Activated T-cell treated with anti-CD3 and anti-CD28 coated beads, Interleukin-2, amount 50 U/mL, for 24 hours (primary cell): ENCODE data around the gene NPC1.
"Not testable (repeated sequence)": the region's sequence is repeated elsewhere in the genome, so short reads cannot be mapped to it uniquely, and the experiment has no call there.

ENCODE experiments used
- DNase-seq: peaks from one replicate; pipeline ENCODE4 v3.0.0-alpha.2; 2020
- H3K27ac Mint-ChIP-seq: 2 replicates; pipeline ENCODE4 v1.8.0; 2020; ENCODE audit warnings: mild to moderate bottlenecking, mixed read lengths
- H3K27me3 Mint-ChIP-seq: 2 replicates; pipeline ENCODE4 v1.8.0; 2020; ENCODE audit warnings: mixed read lengths
- H3K36me3 Mint-ChIP-seq: 2 replicates; pipeline ENCODE4 v1.8.0; 2020; ENCODE audit warnings: low read depth, mixed read lengths
- H3K4me1 Mint-ChIP-seq: 2 replicates; pipeline ENCODE4 v1.8.0; 2020; ENCODE audit warnings: low read depth, mixed read lengths
- H3K4me3 Mint-ChIP-seq: 2 replicates; pipeline ENCODE4 v1.8.0; 2020; ENCODE audit warnings: mild to moderate bottlenecking, moderate library complexity, mixed read lengths
- H3K9me3 Mint-ChIP-seq: 2 replicates; pipeline ENCODE4 v1.8.0; 2020; ENCODE audit warnings: mixed read lengths

Gene NPC1

GRCh38 chr18:23495723-23496440 is 90.4 kb downstream of the NPC1 start:
- no peak for DNase-seq
- no peak overlapping the region for H3K4me3 Mint-ChIP-seq
- no peaks in the 10 kb centered on the region for H3K36me3 Mint-ChIP-seq
- no peaks in the 10 kb centered on the region for H3K27me3 Mint-ChIP-seq
- no peaks in the 10 kb centered on the region for H3K9me3 Mint-ChIP-seq
- H3K4me1 Mint-ChIP-seq = peaks cover 13% of the 10 kb centered on the region
- no peak overlapping the region for H3K27ac Mint-ChIP-seq

GRCh38 chr18:23494992-23495391 is 91.3 kb downstream of the NPC1 start:
- DNase-seq = no peak
- Mint-ChIP-seq H3K4me3 (no peak overlapping the region), H3K4me1 (peaks cover 13% of the 10 kb centered on the region), H3K9me3 (no peaks in the 10 kb centered on the region), H3K27ac (no peak overlapping the region), H3K36me3 (no peaks in the 10 kb centered on the region), H3K27me3 (no peaks in the 10 kb centered on the region)

GRCh38 chr18:23493654-23494053 is 92.7 kb downstream of the NPC1 start:
- Mint-ChIP-seq H3K4me1 (peaks cover 8% of the 10 kb centered on the region), H3K27me3 (no peaks in the 10 kb centered on the region), H3K36me3 (no peaks in the 10 kb centered on the region), H3K9me3 (no peaks in the 10 kb centered on the region), H3K4me3 (no peak overlapping the region), H3K27ac (no peak overlapping the region)
- DNase-seq = no peak

GRCh38 chr18:23489586-23489985 is 96.7 kb downstream of the NPC1 start:
- DNase-seq, H3K36me3 Mint-ChIP-seq, H3K4me3 Mint-ChIP-seq, H3K27me3 Mint-ChIP-seq, H3K9me3 Mint-ChIP-seq, H3K27ac Mint-ChIP-seq: not testable (repeated sequence)
- peaks cover 18% of the 10 kb centered on the region for H3K4me1 Mint-ChIP-seq

- H3K27ac Mint-ChIP-seq = peak overlapping the region; percentile 89
- no peaks in the 10 kb centered on the region for H3K9me3 Mint-ChIP-seq
- DNase-seq = peak; percentile 60
- H3K36me3 Mint-ChIP-seq = peaks cover 5% of the 10 kb centered on the region
- H3K4me1 Mint-ChIP-seq = peaks cover 19% of the 10 kb centered on the region
- no peaks in the 10 kb centered on the region for H3K27me3 Mint-ChIP-seq
- peak overlapping the region; percentile 41 for H3K4me3 Mint-ChIP-seq
Measured at GRCh38 chr18:23487738-23488570, 98.4 kb downstream of the NPC1 start.

GRCh38 chr18:23485386-23485785 is 100.9 kb downstream of the NPC1 start:
- H3K27ac Mint-ChIP-seq = no peak overlapping the region
- H3K27me3 Mint-ChIP-seq = no peaks in the 10 kb centered on the region
- H3K4me1 Mint-ChIP-seq = peaks cover 19% of the 10 kb centered on the region
- H3K4me3 Mint-ChIP-seq = no peak overlapping the region
- H3K36me3 Mint-ChIP-seq = peaks cover 25% of the 10 kb centered on the region
- no peak for DNase-seq
- no peaks in the 10 kb centered on the region for H3K9me3 Mint-ChIP-seq

- Mint-ChIP-seq H3K36me3 (peaks cover 33% of the 10 kb centered on the region), H3K4me1 (peaks cover 19% of the 10 kb centered on the region), H3K27me3 (no peaks in the 10 kb centered on the region), H3K27ac (no peak overlapping the region), H3K4me3 (no peak overlapping the region), H3K9me3 (no peaks in the 10 kb centered on the region)
- no peak for DNase-seq
Measured at GRCh38 chr18:23484561-23485182, 101.6 kb downstream of the NPC1 start.
